SK-N-SH (cell line): ENCODE measurements around the gene IPMK. TPM values are rescaled to one million over a fixed set of nuclear protein-coding genes. Genes with fewer than 3 reads are reported as not detected.

Source experiments
- CTCF ChIA-PET: fragments of 300-600, 350-600 bp; formaldehyde crosslinking; extraction: SDS; loops from one replicate; lab custom pipeline; 2021; lab: Yijun Ruan, JAX
- POLR2A ChIA-PET: fragments of 350-600 bp; sonication (Branson Sonifier 250); formaldehyde crosslinking; extraction: SDS; loops from one replicate; lab custom pipeline; 2020; ENCODE audit warnings: antibody characterized with exemption, inconsistent platforms; lab: Yijun Ruan, JAX
- DNase-seq: peaks from one replicate; pipeline ENCODE4 v3.0.0; 2012
- H2AFZ ChIP-seq: fragments of 200-600 bp; sonication (generic); 2 replicates; pipeline ENCODE4 v1.8.1; 2016; ENCODE audit warnings: antibody characterized with exemption, mild to moderate bottlenecking, low read depth
- H3F3A ChIP-seq: fragments of 200-600 bp; sonication (generic); replicated peaks from 2 replicates; pipeline ENCODE3; 2016; ENCODE audit warnings: antibody characterized with exemption, mild to moderate bottlenecking; ENCODE audit not compliant: insufficient read depth
- H3K27ac ChIP-seq, 2 experiments: fragments of 200-500 bp in 1 of 2; fragments of 200-600 bp in 1 of 2; sonication (Bioruptor generic) in 1 of 2; sonication (generic), shearing (Covaris generic) in 1 of 2; 2 replicates each; pipeline versions ENCODE4 v1.5.1 to v1.6.1; 2014 to 2016; ENCODE audit warnings: low read depth in 2 of 2, inconsistent platforms in 1 of 2, low read length in 1 of 2, mild to moderate bottlenecking in 1 of 2, mixed read lengths in 1 of 2
- H3K27me3 ChIP-seq: fragments of 200-600 bp; sonication (generic), shearing (Covaris generic); 2 replicates; pipeline ENCODE4 v1.6.1; 2016; ENCODE audit warnings: mixed run types; ENCODE audit not compliant: insufficient read depth
- H3K36me3 ChIP-seq, 2 experiments: fragments of 200-500 bp in 1 of 2; fragments of 200-600 bp in 1 of 2; sonication (Bioruptor generic) in 1 of 2; sonication (generic) in 1 of 2; replicated peaks in 1 of 2; 2 replicates each; pipeline versions ENCODE3 to v1.5.1; 2014 to 2016; ENCODE audit warnings: low read length in 1 of 2, mild to moderate bottlenecking in 1 of 2; ENCODE audit not compliant: insufficient read depth in 2 of 2, control insufficient read depth in 1 of 2
- H3K4me1 ChIP-seq, 2 experiments: fragments of 200-500 bp in 1 of 2; fragments of 200-600 bp in 1 of 2; sonication (Bioruptor generic) in 1 of 2; sonication (generic), shearing (Covaris generic) in 1 of 2; 2 replicates each; pipeline versions ENCODE4 v1.5.1 to v1.6.1; 2014 to 2016; ENCODE audit warnings: low read depth in 1 of 2, low read length in 1 of 2, mixed run types in 1 of 2; ENCODE audit not compliant: insufficient read depth in 2 of 2, control insufficient read depth in 1 of 2
- H3K4me2 ChIP-seq: fragments of 200-600 bp; sonication (generic), shearing (Covaris generic); 2 replicates; pipeline ENCODE4 v1.6.1; 2017; ENCODE audit warnings: mixed run types
- H3K4me3 ChIP-seq, 2 experiments: fragments of 200-500 bp in 1 of 2; fragments of 200-600 bp in 1 of 2; sonication (Bioruptor generic) in 1 of 2; sonication (generic), shearing (Covaris generic) in 1 of 2; 2 replicates each; pipeline versions ENCODE4 v1.5.1 to v1.8.1; 2014 to 2016; ENCODE audit warnings: low read depth in 2 of 2, inconsistent platforms in 1 of 2, low read length in 1 of 2, mild to moderate bottlenecking in 1 of 2, mixed read lengths in 1 of 2, moderate library complexity in 1 of 2
- H3K79me2 ChIP-seq: fragments of 200-600 bp; sonication (generic); 2 replicates; pipeline ENCODE4 v1.8.1; 2017; ENCODE audit warnings: mild to moderate bottlenecking; ENCODE audit not compliant: insufficient read depth
- H3K9ac ChIP-seq: fragments of 200-600 bp; sonication (generic); 2 replicates; pipeline ENCODE4 v1.6.1; 2017; ENCODE audit warnings: mixed run types
- H3K9me2 ChIP-seq: fragments of 200-600 bp; sonication (generic); 2 replicates; pipeline ENCODE4 v1.6.1; 2017; ENCODE audit warnings: mixed run types
- H3K9me3 ChIP-seq: fragments of 200-600 bp; sonication (generic); 2 replicates; pipeline ENCODE4 v1.6.1; 2017; ENCODE audit warnings: mixed run types, mild to moderate bottlenecking, moderate library complexity
- H4K20me1 ChIP-seq: fragments of 200-600 bp; sonication (generic); 2 replicates; pipeline ENCODE4 v1.6.1; 2017; ENCODE audit warnings: mild to moderate bottlenecking, mixed run types; ENCODE audit not compliant: insufficient read depth
- CHD2 ChIP-seq: fragments of 150-350 bp; IDR thresholded peaks from 2 replicates; pipeline ENCODE4 v1.6.1; 2018; ENCODE audit warnings: low read length; ENCODE audit not compliant: partially characterized antibody
- FOXM1 ChIP-seq: IDR thresholded peaks from 2 replicates; pipeline ENCODE4 v1.4.0; 2012; ENCODE audit warnings: low read depth, mild to moderate bottlenecking
- GABPA ChIP-seq: IDR thresholded peaks from 2 replicates; pipeline ENCODE4 v1.4.0; 2012; ENCODE audit warnings: low read depth, mild to moderate bottlenecking
- GATA2 ChIP-seq: sonication (generic); formaldehyde crosslinking; IDR thresholded peaks from 2 replicates; pipeline ENCODE4 v1.5.0; 2020; ENCODE audit warnings: mild to moderate bottlenecking, missing genetic modification reagents
- JUND ChIP-seq: IDR thresholded peaks from 2 replicates; pipeline ENCODE4 v1.4.0; 2012
- MXI1 ChIP-seq: IDR thresholded peaks from 2 replicates; pipeline ENCODE4 v1.6.1; 2012; ENCODE audit warnings: mild to moderate bottlenecking, low read depth, low read length, improper control_type of control experiment
- NRF1 ChIP-seq: IDR thresholded peaks from 2 replicates; pipeline ENCODE4 v1.6.1; 2012; ENCODE audit warnings: low read depth, mild to moderate bottlenecking, low read length
- RFX5 ChIP-seq: IDR thresholded peaks from 2 replicates; pipeline ENCODE4 v1.6.1; 2012; ENCODE audit warnings: mild to moderate bottlenecking, improper control_type of control experiment, low read length
- RXRA ChIP-seq: IDR thresholded peaks from 2 replicates; pipeline ENCODE4 v1.4.0; 2012; ENCODE audit warnings: low read depth, mild to moderate bottlenecking, borderline replicate concordance
- WGBS: methylation state at CpG from one replicate; pipeline ENCODE4 v1.1.6; 2017; ENCODE audit warnings: low lambda C conversion rate; 5-methylcytosine and 5-hydroxymethylcytosine counted together
- polyA plus RNA-seq, 3 experiments: library from polyadenylated mRNA; depleted of rRNA; stranded (reverse); fragments of >200 nt; gene quantifications; 2 replicates each; pipeline ENCODE4 v1.2.3, GENCODE V29; 2012
- TF ChIP-seq, protein P1 (sequence below): fragments of 150-350 bp; IDR thresholded peaks from 2 replicates; pipeline ENCODE4 v1.6.1; 2017; ENCODE audit warnings: antibody characterized with exemption, low read length, low read depth, borderline replicate concordance

Gene IPMK
- polyA plus RNA-seq, 1 of the 3 experiments (the other 2 are of a cell fraction), result 0.71 TPM

DNA sequence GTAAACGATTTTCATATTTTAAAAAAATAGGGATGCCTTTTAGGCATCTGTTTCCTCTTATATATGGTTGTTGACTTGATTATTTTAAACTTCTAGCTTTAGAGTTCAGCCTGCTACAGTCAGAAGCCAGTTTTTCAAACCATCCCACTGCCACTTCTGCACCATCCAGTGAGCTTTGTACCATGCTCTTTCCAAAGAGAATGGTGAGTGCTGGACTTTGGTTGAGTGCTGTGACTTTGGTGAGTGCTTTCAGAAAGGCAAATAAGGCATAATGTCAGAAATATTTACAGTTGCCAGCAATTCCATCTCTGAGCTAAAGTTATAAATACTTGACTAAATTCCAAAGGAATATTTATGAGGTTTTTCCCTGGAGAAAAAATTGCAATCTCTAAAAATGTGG is 117.4 kb downstream of the IPMK start:
- WGBS, result 5% methylated on average over 1 of the region's 1 CpG
- POLR2A ChIA-PET, result no interaction called here
- CTCF ChIA-PET, result interaction anchor here (1.1 to 4.6 kb wide), 3 partner anchors 74 to 570 kb away, joined by 3 to 25 read pairs (median 11); no protein-coding TSS in a partner anchor

DNA sequence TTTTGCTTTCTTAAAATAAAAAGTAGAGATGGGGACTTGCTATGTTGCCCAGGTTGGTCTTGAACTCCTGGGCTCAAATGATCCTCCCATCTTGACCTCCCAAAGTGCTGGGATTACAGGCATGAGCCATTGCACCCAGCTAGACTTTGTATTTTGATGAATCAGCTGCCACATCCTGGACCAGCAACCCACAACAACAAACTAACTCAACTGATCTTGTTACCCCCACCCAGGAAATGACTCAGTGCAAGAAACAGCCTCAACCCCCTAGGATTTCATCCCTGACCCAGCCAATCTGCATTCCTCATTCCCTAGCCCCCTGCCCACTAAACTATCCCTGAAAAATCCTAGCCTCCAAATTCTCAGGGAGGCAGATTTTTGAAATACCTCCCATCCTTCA is 123.8 kb downstream of the IPMK start:
- Histone ChIP-seq H4K20me1 (no peaks in the 10 kb centered on the region), H2AFZ (no peak overlapping the region), H3K4me1 (no peaks in the 10 kb centered on the region; a peak in 1 of 4 replicates), H3K27ac (no peak overlapping the region), H3K36me3 (no peaks in the 10 kb centered on the region), H3K4me3 (no peak overlapping the region), H3F3A (no peaks in the 10 kb centered on the region), H3K9me2 (no peaks in the 10 kb centered on the region), H3K27me3 (no peaks in the 10 kb centered on the region), H3K9ac (no peak overlapping the region), H3K4me2 (no peak overlapping the region), H3K79me2 (no peaks in the 10 kb centered on the region), H3K9me3 (no peaks in the 10 kb centered on the region)
- CTCF ChIA-PET, result interaction anchor here (4.4 kb wide), 1 partner anchor 9 kb away, joined by 22 read pairs; no protein-coding TSS in a partner anchor
- POLR2A ChIA-PET, result no interaction called here
- no peak for DNase-seq
- TF ChIP-seq FOXM1 (no peak), NRF1 (no peak)

More for the DNA sequence above, 117.4 kb downstream of the IPMK start:
- Histone ChIP-seq H2AFZ (no peak overlapping the region), H3K27ac (no peak overlapping the region), H3K9me2 (no peaks in the 10 kb centered on the region), H3K4me2 (no peak overlapping the region), H3K36me3 (no peaks in the 10 kb centered on the region), H3K4me3 (no peak overlapping the region), H3K79me2 (no peaks in the 10 kb centered on the region), H3K4me1 (no peaks in the 10 kb centered on the region), H3K9ac (no peak overlapping the region), H3K27me3 (no peaks in the 10 kb centered on the region), H3F3A (no peaks in the 10 kb centered on the region), H4K20me1 (no peaks in the 10 kb centered on the region), H3K9me3 (no peaks in the 10 kb centered on the region)
- no peak for TF ChIP-seq RXRA
- no peak for TF ChIP-seq RFX5
- TF ChIP-seq CHD2, result no peak
- TF ChIP-seq GABPA, result no peak
- no peak for TF ChIP-seq NRF1
- no peak for TF ChIP-seq JUND
- TF ChIP-seq, protein P1, sequence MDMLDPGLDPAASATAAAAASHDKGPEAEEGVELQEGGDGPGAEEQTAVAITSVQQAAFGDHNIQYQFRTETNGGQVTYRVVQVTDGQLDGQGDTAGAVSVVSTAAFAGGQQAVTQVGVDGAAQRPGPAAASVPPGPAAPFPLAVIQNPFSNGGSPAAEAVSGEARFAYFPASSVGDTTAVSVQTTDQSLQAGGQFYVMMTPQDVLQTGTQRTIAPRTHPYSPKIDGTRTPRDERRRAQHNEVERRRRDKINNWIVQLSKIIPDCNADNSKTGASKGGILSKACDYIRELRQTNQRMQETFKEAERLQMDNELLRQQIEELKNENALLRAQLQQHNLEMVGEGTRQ, result no peak
- TF ChIP-seq GATA2, result no peak
- TF ChIP-seq MXI1, result no peak
- no peak for DNase-seq

Other genes with a start within 250 kb of the IPMK start
- gene CISD1, start 1.3 kb upstream of the IPMK start, polyA plus RNA-seq (2012; rRNA removed), result 34.1 and 40.8 TPM in 2 replicates
- 8.7 and 11.1 TPM in 2 replicates for gene UBE2D1, start 67.1 kb upstream of the IPMK start, polyA plus RNA-seq (2012; rRNA removed)
- gene TFAM, start 117.5 kb upstream of the IPMK start, polyA plus RNA-seq (2012; rRNA removed), result 13.0 and 19.6 TPM in 2 replicates
- 1.5 and 2.2 TPM in 2 replicates for gene BICC1, start 245.0 kb upstream of the IPMK start, polyA plus RNA-seq (2012; rRNA removed)